ENCODE data around the gene RTCA. TPM values are rescaled to one million over a fixed set of nuclear protein-coding genes. Genes with fewer than 3 reads are reported as not detected.

RTCA gene
- total RNA-seq: 49.5 and 53.9 TPM in 2 replicates

GRCh38 chr1:100265931-100266740 lies at the start of gene RTCA:
Gene RTCA (plus strand): TSS chr1:100266216. CDS start chr1:100266376, 160 bp downstream.

GRCh38 chr1:100249537-100250257 lies 16.3 kb upstream of the RTCA start, which contains the start of gene DBT:
Gene DBT (minus strand): TSS chr1:100249834. CDS start chr1:100249820, 14 bp downstream.

Other genes starting within 250 kb of the RTCA start
- gene SASS6, start 133.3 kb upstream of the RTCA start, total RNA-seq: 3.6 and 6.2 TPM in 2 replicates
- 8.8 and 11.7 TPM in 2 replicates for gene TRMT13, start 133.1 kb upstream of the RTCA start, total RNA-seq
- under 0.01 and 0.30 TPM in 2 replicates for gene LRRC39, start 88.0 kb upstream of the RTCA start, total RNA-seq
- 2.9 and 13.5 TPM in 2 replicates for gene DBT, start 16.4 kb upstream of the RTCA start, total RNA-seq
- gene CDC14A, start 86.3 kb downstream of the RTCA start, total RNA-seq: 17.5 and 21.0 TPM in 2 replicates

All from epithelial cell of umbilical artery (primary cell).